Testis (tissue), 2 donors: ENCODE data around the gene POMP.

Experiments
- CTCF ChIP-seq, 3 experiments: fragments of 450-650 bp in 2 of 3; fragments of 200-600 bp in 1 of 3; sonication (generic) in 1 of 3; IDR thresholded peaks; one replicate each; pipeline ENCODE4 v1.5.1; 2016 to 2019; ENCODE audit warnings: antibody characterized with exemption in 3 of 3, mild to moderate bottlenecking in 2 of 3, moderate library complexity in 1 of 3
- POLR2A ChIP-seq: fragments of 450-650 bp; IDR thresholded peaks from one replicate; pipeline ENCODE4 v1.6.1; 2017; ENCODE audit warnings: antibody characterized with exemption, mild to moderate bottlenecking, moderate library complexity

DNA sequence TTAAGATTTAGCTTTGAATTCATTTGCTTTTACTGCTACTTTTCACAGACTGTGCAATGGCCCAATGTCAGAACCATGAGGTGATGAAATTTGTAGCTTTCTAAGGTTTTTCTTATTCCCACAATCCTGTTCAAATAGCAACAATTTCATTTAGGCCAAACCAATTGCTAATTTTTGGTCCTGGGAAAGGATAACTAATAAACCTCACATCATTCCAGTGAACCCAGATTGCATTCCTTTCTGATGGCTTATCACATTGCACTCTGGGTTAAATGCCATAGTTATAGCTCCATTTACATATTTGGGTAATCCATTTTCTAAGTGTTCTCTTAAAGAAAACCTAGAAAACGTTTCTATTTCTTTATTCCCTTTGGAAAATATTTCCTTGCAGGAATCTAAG, 22.9 kb upstream of the POMP start:
- TF ChIP-seq CTCF (IDR thresholded peaks at IDR 0.05) (no peak), POLR2A (no peak)
